ENCODE measurements around the gene FXYD6. TPM values are rescaled to one million over a fixed set of nuclear protein-coding genes. Genes with fewer than 3 reads are reported as not detected.
A peak's percentile ranks its signal among the peaks of the same experiment; 100 is the strongest.

FXYD6 gene
- total RNA-seq, 1 donor = not detected

DNA sequence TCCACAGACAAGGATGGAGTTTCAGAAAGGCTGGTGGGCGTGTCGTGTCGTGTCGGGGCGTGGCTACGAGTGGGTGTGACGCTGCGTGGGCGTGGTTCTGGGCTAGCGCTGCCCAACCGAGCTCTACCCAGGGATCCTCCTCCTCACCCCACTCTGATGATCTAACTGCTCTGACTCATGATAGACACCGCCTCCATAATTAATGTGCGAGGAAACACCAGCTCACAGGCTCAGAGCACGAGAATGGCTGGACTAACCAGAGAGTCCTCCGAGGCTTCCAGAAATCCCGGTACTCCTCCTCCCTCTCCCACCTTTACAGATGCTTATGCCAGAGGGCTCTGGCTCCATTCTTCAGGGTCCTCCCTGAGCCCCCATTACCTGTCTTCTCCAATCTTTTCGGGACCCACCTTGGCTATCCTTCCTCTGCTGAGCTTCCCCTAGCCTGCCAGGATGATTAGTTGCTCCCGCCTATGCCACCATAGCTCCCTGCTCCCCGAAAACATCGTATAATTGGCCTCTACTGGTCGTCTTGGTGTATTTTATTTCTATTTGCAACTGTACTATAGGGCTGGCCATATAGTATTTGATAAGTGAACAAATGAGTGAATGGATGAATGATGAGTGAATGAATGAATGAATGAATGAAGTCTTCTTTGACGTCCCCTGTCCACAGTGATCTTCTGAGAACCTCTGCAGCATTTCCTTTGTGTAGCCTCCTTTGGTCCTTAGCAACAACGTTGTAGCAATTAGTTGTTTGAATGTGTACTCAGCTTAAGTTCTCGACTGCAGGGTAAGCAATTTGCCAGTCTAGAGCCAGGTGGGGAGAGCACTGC is 31.0 kb upstream of the FXYD6 start:
- TF ChIP-seq, protein P1, sequence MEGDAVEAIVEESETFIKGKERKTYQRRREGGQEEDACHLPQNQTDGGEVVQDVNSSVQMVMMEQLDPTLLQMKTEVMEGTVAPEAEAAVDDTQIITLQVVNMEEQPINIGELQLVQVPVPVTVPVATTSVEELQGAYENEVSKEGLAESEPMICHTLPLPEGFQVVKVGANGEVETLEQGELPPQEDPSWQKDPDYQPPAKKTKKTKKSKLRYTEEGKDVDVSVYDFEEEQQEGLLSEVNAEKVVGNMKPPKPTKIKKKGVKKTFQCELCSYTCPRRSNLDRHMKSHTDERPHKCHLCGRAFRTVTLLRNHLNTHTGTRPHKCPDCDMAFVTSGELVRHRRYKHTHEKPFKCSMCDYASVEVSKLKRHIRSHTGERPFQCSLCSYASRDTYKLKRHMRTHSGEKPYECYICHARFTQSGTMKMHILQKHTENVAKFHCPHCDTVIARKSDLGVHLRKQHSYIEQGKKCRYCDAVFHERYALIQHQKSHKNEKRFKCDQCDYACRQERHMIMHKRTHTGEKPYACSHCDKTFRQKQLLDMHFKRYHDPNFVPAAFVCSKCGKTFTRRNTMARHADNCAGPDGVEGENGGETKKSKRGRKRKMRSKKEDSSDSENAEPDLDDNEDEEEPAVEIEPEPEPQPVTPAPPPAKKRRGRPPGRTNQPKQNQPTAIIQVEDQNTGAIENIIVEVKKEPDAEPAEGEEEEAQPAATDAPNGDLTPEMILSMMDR (IDR thresholded peaks at IDR 0.05; ENCODE audit: insufficient read depth, low read depth, low read length) = no peak
- H3K4me3 ChIP-seq (ENCODE audit: low read depth, low read length) = peak overlapping the region; percentile 15
- peak; percentile 89 for DNase-seq (ENCODE audit: low read depth)

DNA sequence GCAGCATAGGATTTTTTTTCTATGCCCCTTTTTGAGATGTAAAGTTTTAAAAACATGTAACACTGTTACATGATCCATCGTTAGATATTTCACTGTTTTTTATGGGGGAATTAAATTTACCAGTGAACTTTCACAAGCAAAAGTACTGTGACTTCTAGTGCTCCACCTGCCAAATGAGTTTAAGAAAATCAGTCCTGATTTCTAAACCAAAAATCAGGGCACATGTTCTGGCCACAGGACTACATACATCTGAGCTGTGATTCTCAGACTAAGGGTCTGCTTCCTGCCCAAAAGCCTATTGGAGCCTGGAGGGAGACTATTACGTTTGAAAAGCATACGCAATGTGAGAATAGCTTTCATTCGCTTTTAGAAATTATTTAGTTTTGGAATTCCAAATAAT is 30.3 kb upstream of the FXYD6 start:
- H3K4me3 ChIP-seq (ENCODE audit: low read depth, low read length) = no peak overlapping the region
- DNase-seq (ENCODE audit: low read depth) = no peak
- TF ChIP-seq, protein P1 (IDR thresholded peaks at IDR 0.05; ENCODE audit: insufficient read depth, low read depth, low read length) = no peak

DNA sequence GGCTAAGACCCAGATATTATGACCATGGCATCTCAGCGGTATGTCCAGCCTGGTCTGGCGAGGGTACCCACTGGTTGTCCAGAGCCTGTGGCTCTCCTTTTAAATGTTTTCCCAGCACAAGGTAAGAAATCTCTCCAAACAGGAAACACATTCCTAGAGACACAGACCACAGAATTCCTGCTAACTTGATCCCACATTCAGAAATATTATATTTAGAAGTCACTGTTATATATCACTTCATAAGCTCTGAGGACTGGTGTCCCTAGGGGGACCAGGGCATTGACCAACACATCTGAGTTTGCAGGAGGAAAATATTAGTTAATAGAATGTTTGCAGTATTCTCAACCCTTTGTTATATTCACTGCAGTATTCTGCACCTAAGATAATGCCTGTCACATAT is 29.7 kb upstream of the FXYD6 start:
- TF ChIP-seq, protein P1 (IDR thresholded peaks at IDR 0.05; ENCODE audit: insufficient read depth, low read depth, low read length) = no peak
- DNase-seq (ENCODE audit: low read depth) = no peak
- H3K4me3 ChIP-seq (ENCODE audit: low read depth, low read length) = no peak overlapping the region

DNA sequence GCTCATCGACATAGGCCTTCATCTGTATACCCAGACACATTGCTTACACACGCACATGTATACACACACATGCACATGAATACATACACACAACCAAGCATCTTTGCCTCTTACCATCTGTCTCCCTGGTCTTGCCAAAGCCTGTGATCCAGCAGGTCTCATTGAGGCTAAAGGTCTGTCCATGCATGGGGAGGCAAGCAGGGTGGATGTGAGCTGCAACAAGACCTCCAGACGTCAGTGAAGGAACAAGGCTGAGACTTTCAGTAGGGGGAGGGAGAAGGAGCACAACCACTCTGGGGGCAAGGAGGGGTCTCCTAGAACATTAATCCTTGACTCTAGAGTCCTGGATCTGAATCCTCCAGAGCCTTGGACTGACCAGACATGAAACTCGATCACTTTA is 29.1 kb upstream of the FXYD6 start:
- no peak overlapping the region for H3K4me3 ChIP-seq (ENCODE audit: low read depth, low read length)
- DNase-seq (ENCODE audit: low read depth) = no peak
- TF ChIP-seq, protein P1 (IDR thresholded peaks at IDR 0.05; ENCODE audit: insufficient read depth, low read depth, low read length) = no peak

DNA sequence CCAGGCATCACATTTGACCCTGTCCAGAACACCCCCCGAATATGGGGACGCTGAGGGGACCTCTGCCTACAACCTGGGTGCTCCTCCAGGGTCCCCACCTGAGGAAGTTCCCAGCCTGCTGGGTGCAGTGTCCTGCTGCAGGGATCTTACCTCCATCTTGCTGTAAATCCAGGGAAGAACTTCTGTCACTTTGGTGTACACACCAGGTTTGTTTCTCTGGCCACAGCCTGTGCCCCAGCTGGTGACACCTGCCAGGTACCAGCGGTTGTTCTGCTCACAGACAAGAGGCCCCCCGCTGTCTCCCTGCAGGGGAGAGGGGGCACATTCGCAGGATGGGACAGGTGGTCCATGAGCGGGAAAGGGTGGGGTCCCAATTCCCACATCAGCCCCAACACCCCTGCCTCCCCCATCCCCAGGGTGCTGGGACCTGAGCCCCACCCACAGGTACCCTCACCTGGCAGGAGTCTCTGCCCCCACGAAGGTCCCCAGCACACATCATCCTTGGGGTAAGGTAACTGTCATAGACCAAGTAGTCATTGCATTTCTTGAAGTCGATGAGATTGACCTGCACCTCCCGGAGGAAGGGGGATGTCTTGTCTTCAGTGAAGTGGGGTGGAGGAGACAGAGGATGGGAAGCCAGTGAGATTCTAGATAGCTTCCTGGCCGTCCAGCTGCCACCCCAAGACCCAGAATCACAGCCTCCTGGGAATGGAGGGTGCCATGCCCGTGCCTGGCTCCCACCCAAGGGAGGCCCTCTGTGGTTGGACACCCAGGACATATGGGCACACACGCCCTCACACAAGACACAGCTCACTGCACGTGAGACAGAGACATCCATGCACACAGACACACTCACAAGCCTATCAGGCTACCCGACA is 27.3 kb upstream of the FXYD6 start:
- no peak for DNase-seq (ENCODE audit: low read depth)
- TF ChIP-seq, protein P1 (IDR thresholded peaks at IDR 0.05; ENCODE audit: insufficient read depth, low read depth, low read length) = no peak
- no peak overlapping the region for H3K4me3 ChIP-seq (ENCODE audit: low read depth, low read length)

DNA sequence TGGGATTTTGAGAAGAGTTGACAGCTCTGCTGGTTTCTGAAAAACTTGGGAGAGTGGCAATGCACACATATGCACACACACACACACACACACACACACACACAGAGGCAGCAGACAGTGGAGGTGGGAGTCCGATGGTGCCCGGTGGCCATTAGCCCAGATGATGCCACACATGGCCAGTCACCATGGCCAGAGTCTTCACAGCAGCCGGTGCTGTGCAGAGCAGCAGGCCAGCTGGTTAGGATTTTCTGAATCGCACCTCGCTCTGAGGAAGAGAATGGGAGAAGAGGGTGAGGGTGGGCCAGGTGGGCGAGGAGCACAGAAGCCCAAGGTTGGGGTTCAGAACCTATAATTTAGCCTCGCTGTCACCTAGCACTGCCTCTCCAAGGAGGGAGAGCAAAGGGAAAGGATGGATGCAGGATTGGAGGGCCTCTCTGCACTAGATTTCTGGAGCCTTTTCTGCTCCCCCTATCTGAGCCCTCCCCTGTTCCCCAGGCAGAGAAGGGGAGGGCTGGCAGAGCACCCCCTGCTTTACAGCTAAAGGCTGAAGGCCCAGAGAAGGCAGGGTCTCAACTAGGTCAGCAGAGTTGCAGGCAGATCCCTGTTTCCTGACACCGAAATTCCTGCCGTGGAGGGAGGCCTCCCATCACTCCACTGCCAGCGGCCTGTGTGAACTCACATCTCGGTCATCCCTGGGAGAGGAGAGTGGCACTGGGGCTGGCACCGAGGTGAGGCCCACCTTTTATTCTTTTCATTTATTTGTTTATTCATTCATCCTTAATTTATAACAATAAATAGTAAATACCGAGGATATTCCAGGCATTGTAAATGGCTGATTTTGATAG is 25.8 kb upstream of the FXYD6 start:
- TF ChIP-seq, protein P1 (IDR thresholded peaks at IDR 0.05; ENCODE audit: insufficient read depth, low read depth, low read length) = no peak

More for the DNA sequence above, 25.8 kb upstream of the FXYD6 start:
- DNase-seq (ENCODE audit: low read depth) = no peak
- no peak overlapping the region for H3K4me3 ChIP-seq (ENCODE audit: low read depth, low read length)
